GM18508 (cell line): ENCODE results near the gene ANOS1.
"Not testable (repeated sequence)": the region's sequence is repeated elsewhere in the genome, so short reads cannot be mapped to it uniquely, and the experiment has no call there.

ENCODE experiments used
- ATAC-seq: cut with Tn5 transposase; IDR thresholded peaks from one replicate; pipeline ENCODE4 v1.9.1; 2021; ENCODE audit warnings: moderate number of reproducible peaks; ENCODE audit not compliant: insufficient read depth, unreplicated experiment

ANOS1 gene

GRCh38 chrX:8635812-8636211 lies 96.1 kb downstream of the ANOS1 start:
- ATAC-seq, result no peak

DNA sequence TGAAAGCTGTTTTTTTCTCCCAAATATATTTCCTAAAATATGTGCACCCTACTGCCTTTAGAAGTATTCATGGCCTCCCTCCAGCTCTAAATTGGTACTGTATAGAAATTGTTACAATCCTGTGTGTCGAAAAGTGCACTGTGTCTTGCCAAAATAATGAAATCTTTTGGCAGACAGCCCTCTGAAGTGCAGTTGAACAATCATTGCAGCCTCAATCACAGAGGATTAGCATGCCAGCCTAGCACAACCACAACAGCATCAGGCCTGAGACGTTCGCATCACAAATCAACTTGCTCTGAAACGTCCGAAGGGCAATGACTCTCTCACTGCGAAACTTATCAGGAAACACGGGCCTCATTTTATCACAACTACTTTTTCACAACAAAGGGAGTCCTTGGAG lies 99.0 kb downstream of the ANOS1 start:
- no peak for ATAC-seq

- no peak for ATAC-seq
Measured at GRCh38 chrX:8629871-8630270, 102.1 kb downstream of the ANOS1 start.

DNA sequence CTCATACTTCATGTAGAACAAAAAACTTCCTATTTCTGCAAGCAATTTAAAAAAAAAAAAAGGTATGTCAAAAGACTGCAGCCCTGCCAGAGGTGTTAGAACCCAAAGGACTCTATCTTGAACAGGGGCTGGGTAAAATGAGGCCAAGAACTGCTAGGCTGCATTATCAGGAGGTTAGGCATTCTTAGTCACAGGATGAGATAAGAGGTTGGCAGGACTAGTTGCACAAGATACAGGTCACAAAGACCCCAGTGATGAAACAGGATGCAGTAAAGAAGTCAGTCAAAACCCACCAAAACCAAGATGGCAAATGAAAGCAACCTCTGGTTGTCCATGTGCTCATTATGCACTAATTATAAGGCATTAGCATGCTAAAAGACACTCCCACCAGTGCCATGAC lies 104.1 kb downstream of the ANOS1 start:
- no peak for ATAC-seq

- ATAC-seq, result no peak
Measured at GRCh38 chrX:8607326-8607725, 124.6 kb downstream of the ANOS1 start.

- no peak for ATAC-seq
Measured at GRCh38 chrX:8604131-8604530, 127.8 kb downstream of the ANOS1 start.

- no peak for ATAC-seq
Measured at GRCh38 chrX:8591501-8591900, 140.4 kb downstream of the ANOS1 start.

DNA sequence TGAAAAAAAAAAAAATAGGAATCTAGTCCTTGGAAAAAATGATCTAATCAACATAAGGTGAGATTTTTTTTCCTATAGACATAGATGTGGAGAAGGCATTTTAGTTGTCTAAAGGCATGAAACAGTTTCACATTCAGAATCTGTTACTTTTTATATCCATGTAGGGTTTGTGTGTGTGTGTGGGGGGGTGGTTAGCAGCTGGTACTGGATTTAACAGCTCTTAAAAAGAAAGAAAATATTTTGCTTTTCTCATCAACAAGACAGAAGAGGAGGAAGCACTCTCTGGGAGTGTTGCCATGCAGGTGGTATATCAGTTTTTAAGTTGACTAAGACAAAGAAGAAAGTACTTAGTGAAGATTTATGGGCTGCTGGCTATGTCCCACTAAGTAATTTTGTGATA lies 145.0 kb downstream of the ANOS1 start:
- ATAC-seq, result no peak

DNA sequence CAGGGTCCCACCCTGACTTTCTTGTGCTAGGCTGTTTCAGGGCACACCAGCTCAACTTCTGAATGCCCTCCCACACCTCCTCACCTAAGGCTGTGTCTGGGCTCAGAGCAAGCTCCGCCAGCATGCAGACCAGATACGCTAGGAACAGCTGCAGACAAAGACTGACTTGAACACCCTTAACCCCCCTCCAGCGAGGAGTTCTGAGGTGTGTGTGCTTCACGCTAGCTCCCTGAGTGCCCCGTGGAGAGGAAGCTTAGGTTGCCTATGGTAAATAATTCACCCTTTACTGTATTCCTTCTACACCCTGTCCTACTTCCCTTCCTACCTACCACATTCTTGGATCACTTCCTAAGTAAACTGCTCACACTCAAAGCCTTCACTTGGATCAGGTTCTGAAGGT lies 152.3 kb downstream of the ANOS1 start:
- ATAC-seq, result no peak

- no peak for ATAC-seq
Measured at GRCh38 chrX:8576821-8577220, 155.1 kb downstream of the ANOS1 start.

DNA sequence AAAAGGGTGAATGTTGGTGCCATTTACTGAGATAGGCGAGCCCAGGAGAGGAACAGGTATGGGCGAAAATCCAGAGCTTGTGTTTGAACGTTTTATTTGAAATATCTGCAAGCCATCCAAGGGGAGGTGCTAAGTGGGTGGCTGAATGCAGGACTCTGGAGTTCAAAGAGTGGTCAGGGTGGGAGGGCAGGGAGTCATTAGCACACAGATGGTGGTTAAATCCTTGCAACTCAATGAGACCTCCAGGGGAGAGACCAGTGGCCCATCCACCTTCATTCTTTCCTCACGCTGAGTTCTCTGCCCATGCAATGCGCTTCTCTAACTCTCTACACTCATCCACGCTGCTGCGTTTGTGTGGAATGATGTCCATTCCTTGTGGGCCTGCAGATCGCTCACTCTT lies 166.2 kb downstream of the ANOS1 start:
- ATAC-seq, result no peak

DNA sequence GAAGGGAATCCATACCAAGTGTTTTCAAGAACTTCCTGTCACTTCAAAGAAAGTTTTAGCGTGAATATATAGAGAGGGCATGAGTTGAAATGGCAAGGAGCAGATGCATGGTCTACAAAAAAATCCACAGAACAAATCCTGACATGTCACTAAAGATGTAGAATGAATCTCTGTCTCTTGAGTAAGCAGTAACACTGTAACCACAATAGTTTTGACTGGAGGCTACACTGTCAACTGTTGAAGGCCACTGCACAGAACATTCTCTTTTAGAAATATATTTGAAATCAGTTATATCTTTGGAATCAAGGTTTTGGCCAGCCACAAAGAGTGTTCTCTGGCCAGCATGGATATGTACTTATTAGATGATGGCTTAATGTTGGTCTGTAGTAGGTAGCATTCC lies 183.5 kb downstream of the ANOS1 start:
- no peak for ATAC-seq

- ATAC-seq, result no peak
Measured at GRCh38 chrX:8546715-8547114, 185.2 kb downstream of the ANOS1 start.

GRCh38 chrX:8520791-8521190 lies 211.1 kb downstream of the ANOS1 start:
- ATAC-seq, result no peak

DNA sequence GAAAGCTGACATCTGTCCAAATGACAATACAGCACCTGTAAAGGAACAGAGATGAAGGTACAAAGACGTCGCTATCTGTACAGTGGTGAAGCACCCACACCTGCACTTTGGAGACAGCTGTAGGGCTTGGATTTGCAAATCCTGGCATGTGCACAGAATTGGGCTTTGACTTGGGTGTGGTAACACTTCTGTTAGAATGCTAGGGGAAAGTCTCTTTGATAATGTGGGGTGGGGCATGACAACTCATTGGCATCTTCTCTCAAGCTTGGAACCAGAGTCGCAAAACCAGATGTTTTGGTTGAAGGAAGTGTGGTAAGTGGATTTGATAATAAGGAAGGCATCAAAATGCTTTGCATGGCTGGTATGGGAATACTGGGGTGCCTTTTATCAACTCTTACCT lies 211.8 kb downstream of the ANOS1 start:
- no peak for ATAC-seq

GRCh38 chrX:8504451-8504850 lies 227.5 kb downstream of the ANOS1 start:
- no peak for ATAC-seq

DNA sequence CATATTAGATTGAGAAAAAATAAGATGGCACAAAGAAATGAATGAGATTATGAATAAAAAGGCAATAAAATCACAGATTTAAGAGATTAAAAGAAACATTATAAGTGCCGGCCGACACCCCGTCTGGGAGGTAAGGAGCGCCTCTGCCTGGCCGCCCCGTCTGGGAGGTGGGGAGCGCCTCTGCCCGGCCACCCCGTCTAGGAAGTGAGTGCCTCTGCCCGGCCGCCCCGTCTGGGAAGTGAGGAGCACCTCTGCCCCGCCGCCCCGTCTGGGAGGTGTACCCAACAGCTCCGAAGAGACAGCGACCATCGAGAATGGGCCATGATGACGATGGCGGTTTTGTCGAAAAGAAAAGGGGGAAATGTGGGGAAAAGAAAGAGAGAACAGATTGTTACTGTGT lies 229.8 kb downstream of the ANOS1 start:
- not testable (repeated sequence) for ATAC-seq

DNA sequence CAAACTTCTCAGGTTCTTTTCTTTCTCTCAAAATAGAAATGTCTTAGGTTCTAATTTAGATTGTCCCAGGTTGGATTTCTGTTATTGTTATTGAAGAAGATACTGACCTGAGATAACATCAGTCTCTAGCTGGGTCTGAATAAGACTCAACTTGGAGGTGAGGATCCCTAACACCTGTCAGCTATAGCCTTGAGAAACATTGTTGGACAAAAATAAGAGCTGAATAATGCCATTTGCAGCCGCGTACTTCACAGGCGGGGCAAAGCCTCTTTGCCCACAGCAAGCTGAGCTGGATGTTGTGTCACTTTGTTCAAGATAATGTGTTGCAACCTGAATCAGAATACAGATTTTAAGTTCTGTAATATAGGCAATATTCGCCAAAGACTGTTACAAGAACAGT lies 231.7 kb downstream of the ANOS1 start:
- ATAC-seq, result no peak

GRCh38 chrX:8495036-8495435 lies 236.9 kb downstream of the ANOS1 start:
- not testable (repeated sequence) for ATAC-seq

- no peak for ATAC-seq
Measured at GRCh38 chrX:8484360-8484949, 247.5 kb downstream of the ANOS1 start.
